Activated CD4-positive, alpha-beta T cell treated with anti-CD3 and anti-CD28 coated beads for 1 hour (primary cell): ENCODE measurements around the gene SRRM4.

Experiments
- DNase-seq: peaks from one replicate; pipeline ENCODE4 v3.0.0-alpha.2; 2020

Gene SRRM4

DNA sequence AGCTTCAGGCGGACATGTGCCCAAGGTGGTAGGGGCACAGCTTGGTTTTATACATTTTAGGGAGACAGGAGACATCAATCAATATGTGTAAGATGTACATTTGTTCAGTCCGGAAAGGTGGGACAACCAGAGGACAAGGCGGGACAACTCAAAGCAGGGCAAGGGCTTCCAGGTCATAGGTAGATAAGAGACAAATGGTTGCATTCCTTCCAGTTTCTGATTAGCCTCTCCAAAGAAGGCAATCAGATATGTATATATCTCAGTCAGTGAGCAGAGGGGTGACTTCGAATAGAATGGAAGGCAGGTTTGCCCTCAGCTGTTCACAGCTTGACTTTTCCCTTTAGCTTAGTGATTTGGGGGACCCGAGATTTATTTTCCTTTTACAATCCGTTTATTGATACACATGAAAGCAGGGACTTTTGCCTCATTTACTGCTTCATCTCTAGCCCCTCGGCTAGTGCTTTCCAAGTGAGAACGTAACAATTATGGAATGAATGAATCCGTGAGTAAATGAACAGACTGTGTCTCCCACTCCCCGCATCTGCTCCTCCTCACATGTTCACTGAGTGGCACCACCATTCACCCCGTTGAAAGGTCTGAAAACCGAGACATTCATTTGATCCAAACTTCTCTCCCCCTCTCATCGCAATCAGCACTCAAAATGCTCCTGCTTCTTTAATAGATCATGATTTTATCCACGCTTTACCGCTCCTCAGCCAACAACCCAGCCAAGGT lies 190.5 kb downstream of the SRRM4 start:
- no peak for DNase-seq

DNA sequence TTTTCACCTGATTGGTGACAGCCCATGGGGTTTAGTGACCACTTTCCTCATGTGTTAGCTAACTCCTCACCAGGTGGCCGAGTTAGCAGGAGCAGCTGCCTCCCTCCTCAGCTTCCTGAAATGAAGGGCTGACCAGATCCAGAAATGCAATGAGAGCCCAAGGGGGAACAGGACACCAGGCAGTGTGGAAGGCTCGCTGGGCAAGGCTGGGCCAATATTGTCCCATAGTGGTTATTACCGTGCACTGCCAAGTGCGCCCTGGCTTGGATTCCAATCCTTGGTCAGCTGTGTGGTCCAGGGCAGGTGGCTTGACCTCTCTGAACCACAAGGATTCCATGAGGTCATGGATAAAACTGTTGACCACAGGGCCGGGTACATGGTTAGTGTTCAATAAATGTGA lies 193.7 kb downstream of the SRRM4 start:
- no peak for DNase-seq

GRCh38 chr12:119176267-119177055 lies 195.1 kb downstream of the SRRM4 start:
- DNase-seq, result no peak

DNA sequence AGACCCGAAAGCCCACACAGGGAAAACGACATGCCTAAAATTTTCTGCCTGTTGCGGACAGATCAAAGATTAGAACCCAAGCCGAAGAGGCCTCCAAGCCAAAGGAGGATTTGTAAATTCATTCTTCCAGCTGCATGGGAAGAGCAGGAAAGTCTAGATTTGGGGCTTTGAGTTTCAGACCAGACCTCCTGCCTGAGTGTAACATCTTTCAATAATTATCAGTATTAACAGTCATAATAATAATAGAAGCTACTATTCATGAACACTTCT lies 195.7 kb downstream of the SRRM4 start:
- DNase-seq, result no peak

DNA sequence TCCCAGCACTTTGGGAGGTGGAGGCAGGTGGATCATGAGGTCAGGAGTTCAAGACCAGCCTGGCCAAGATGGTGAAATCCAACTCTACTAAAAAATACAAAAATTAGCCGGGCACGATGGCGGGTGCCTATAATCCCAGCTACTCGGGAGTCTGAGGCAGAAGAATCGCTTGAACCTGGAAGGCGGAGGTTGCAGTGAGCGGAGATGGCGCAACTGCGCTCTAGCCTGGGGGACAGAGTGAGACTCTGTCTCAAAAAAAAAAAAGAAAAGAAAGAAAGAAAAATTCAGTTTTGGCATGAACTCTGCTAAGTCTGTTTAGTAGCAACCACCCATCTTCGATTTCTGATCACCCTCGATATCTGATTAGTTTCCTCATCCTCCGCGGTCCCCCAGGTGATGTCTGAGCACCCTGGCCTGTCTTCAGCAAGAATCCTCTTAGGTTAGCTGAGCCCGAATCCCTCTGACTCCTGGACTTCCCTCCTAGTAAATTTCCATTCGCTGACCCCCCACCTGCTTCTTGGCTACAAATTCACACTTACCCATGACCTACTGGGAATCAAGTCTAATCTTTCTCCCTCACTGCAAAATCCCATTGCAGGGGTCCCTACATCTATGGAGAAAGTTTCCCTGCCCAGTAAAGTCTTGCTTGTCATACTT lies 196.5 kb downstream of the SRRM4 start:
- no peak for DNase-seq

DNA sequence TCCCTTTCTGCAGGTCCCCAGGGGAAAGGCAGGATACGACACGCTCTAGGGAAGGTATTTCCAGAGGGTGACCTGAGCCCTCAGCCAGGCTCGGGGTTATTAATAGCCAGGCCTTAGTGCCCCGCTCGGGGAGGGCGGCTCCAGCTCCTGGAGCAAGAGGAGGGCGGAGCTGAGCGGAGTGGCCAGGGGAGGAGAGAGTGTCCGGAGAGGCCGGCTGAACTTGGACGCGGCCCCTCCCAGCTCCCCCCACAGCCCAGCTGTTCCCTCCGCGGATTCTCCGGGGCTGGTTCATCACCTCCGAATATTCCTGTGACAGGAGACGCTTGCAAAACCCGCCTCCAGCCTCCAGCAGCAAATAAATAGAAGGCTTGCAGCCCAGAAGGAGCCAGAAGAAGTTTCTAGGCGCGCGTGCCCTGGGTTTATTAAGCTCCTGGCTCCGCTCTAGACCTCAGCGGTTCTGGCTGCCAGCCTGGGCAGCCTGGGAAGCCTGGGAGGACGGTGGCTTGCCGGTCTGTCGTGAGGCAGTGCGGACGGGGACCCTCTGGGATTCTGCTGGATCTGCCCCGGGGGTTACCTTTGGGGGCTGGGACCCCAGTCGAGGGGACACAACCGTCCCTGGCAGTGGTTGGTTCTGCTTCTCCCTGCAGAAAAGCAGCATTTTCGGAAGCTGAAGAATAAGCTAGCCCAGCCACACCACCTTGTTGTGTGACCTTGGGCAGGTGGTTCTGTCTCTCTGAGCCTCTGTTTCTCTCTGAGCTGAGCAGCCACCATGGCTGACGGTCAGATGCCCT lies 197.4 kb downstream of the SRRM4 start, which contains the start of gene HSPB8:
Gene HSPB8, plus strand, starts transcription at position 388 of the 791 bp plus-strand sequence. Its CDS starts 382 bp downstream, at position 770.
- no peak for DNase-seq

- DNase-seq, result no peak
These were observed 198.1 kb downstream of the SRRM4 start for GRCh38 chr12:119179335-119180021.

DNA sequence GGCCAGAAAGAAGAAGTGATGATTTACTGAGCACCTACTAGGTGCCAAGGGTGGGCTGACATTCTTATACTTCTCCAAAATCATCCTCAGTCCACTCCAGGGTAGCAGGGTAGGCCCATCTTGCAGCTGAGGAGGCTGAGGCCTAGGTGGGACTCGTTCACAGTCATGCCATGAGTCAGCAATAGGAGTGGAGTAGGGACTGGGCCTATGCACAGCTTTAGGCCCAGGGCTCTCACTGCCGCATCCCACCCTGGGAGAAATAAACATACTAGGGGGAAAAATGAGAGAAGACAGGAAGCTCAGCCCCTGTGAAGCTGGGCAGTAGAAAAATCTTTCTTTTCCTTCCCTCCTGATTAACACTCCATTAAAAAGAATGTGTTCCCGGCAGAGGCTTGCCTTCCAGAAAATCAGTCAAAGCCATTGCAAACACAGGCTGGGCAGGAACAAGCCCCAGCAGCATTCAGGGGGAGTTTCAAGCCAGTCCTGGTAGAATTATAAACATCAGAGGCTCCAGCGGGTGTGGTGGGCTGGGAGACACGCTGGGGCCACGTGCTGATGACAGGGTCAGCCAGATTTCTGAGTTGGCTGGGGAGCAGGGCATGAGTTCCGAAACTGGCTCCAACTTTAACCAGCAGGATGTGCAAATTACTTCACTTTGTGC lies 199.2 kb downstream of the SRRM4 start:
- no peak for DNase-seq

GRCh38 chr12:119181202-119181601 lies 199.9 kb downstream of the SRRM4 start:
- DNase-seq, result no peak

- no peak for DNase-seq
These were observed 200.6 kb downstream of the SRRM4 start for GRCh38 chr12:119181944-119182343.

GRCh38 chr12:119182701-119183493 lies 201.6 kb downstream of the SRRM4 start:
- no peak for DNase-seq

DNA sequence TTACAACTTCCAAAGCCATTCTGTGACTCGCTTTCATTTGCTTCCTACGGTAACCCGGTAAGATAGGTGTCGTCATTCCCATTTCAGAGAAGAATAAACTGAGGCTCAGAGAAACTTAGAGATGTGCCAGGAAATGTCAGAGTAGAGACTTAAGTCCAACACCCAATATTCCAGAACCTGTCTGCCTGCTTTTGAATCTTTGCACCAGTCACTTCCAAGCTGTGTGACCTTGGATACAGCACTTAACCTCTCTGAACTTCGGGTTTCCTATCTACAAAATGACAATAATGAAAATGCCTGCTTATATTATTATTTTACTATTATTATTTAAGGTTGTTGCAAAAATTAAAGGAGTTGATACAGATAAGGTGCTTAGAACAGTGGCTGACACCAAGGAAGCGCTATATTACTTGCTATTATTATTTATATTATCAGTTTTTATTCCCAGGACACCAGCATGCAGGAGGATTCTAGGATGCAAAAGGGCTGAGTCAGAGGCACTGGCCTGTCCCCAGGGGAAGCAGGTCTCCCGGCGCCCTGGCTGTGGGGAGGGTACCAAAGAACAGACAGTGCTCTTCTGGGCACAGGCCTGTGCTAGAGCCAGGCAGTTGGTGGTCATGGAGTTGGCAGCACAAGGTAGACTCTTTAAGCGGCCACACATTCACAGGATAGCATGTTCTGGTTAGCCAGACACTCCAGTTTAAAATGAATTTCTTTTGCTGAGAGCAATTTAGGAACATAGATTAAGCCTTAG lies 202.8 kb downstream of the SRRM4 start:
- DNase-seq, result no peak

DNA sequence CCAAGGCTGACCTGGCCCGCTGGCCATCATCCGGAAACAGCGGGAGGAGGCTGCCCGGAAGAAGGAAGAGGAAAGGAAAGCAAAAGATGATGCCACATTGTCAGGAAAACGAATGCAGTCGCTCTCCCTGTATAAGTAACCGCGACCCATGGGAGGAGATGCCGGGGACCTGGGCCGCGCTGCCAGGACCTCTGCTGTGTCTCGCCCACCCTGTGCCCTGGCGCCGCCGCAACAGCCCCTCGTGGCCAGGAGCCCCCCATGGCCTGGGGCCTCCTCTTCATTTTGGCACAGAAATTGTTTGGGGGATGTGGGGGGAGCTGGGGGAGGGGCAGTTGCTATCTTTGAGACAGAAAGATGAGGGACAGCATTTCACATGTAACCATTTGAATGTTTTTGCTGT lies 213.9 kb downstream of the SRRM4 start:
- no peak for DNase-seq

GRCh38 chr12:119198440-119198839 lies 217.1 kb downstream of the SRRM4 start:
- DNase-seq, result no peak

DNA sequence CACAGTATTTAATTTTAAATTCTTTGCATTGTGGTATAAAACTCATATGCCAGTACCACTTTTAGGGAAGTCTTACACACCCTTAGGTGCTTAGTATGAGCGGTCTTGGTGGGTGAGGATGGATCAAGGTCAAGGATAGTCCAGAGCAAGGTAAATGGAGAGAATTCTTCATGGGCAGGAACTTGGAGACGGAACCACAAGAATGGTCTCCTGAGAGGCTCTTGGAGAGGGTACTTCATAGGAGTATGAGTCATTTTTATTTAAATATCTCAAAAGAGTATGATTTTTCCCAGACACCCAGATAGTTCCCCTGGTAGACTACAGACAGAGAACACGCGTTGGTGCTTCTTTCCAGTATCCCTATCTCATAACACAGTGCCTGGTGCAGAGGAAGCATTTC lies 219.3 kb downstream of the SRRM4 start:
- DNase-seq, result no peak

DNA sequence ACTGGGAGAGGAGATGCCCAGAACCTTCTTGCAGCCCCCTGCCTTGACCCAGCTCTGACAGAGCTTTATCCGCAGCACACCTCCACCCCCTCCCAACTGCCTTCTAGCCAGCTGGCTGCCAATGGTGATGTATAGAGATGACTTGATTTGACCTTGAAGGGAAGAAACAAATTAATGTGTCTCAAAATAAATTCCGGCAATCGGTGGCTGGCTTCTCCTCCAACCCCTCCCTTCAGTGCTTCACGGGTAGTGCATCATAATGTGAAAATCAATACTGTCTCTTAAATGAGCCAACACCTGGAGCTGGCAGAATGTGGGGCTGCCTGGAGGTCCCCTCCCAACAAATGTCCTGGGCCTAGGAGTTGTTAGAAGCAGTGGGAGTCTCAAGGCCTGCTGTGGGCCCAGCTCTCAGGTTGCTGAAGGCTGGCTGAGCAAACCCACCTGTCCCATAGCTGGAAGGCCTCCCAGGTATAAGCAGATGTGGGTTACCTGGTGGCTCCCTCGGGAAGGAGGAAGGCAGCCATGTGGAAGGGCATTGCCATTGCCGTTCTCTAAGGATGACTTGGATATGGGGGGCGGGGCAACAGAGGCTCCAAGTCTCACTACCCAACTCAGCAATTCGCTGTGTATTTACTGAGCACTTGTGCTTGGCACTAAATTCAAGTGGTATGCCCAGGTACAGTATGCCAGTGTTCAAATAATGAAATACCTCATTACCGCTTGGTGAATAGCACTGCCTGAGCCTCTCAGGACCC lies 220.6 kb downstream of the SRRM4 start:
- DNase-seq, result no peak

DNA sequence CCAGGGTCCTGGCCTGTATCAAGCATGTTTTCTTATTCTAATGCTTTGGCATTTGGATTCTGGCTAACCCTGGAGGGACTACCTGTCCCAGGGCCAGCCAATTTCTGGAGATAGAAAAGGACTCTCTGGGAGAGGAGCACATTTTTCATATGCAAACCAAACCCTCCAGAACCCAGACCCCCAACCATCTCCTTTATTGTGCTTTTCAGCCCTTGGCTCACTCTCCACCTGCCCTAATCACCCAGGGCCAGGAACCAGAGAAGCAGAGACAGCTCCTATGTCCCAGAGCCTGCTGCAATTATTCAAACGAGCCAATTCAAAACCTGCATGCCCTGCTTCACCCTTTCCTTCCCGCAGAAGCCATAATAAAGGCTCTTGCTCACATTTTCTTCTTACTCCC lies 221.2 kb downstream of the SRRM4 start:
- no peak for DNase-seq

GRCh38 chr12:119204131-119204530 lies 222.8 kb downstream of the SRRM4 start:
- no peak for DNase-seq

DNA sequence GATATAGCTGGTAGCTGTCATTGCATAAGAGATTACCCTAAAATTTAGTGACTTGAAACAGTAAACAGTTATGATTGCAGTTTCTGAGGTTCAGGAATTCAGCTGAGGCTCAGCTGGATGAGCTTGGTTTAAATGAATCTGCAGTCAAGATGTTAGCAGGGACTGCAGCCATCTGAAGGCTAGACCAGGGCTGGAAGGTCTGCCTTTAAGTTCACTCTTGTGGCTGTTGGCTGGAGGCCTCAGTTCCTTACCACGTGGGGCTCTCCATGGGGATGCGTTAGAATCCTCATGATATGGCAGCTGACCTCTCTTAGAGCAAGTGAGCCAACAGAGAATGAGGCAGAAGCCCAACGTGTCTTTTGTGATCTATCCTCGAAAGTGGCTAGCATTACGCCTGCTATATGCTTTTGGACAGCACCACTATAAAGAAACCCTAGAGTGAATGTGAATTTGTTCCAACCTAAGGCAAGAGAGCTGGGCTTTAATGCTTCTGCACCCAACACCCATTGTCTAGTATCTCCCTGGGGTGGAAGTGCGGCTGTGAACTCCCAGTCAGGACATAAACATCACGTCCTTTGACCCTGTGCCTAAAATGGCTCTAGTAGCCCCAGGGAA lies 223.4 kb downstream of the SRRM4 start:
- DNase-seq, result no peak
